Stimulated activated CD4-positive, alpha-beta T cell treated with anti-CD3 and anti-CD28 coated beads, Interleukin-12 subunit alpha, Interleukin-12 subunit beta, amount 100 ng/mL, for 48 hours (primary cell): ENCODE measurements around the gene CFAP45.

Source experiments
- DNase-seq, 3 donors: peaks; one replicate each; pipeline ENCODE4 v3.0.0-alpha.2; 2020; ENCODE audit warnings: low read depth in 2 of 3, low spot score in 1 of 3

The CFAP45 gene

DNA sequence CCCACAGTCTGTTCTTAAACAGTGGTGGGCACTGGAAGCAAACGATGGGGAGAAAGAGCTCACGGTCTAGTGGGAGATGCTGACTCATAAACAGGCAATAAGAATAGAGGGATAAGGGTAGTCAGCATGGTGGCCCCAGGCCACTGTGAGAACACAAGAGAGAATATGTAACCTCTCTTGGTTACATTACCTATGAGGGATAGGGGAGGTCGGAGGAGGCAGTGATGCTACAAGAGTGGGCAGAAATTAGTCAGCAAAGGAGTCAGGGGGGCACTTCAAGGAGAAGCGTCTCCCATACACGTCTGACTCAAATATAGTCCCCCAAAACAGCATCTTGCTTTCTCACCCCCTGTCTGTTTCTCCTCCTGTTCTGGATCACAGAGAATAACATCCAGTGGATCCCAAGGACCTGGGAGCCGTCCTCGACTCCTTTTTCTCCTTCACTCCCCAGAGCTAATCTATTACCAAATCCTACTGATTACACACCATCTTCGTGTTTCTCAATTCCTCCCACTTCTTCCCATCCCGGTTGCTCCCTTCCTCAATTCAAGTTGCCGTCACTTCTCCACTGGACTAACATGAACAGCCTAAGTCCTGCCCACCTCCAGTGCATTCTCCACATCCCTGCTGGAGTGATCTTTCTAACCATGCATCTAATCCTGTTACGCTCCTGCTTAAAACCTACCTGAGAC, 71.2 kb downstream of the CFAP45 start:
- no peak for DNase-seq

DNA sequence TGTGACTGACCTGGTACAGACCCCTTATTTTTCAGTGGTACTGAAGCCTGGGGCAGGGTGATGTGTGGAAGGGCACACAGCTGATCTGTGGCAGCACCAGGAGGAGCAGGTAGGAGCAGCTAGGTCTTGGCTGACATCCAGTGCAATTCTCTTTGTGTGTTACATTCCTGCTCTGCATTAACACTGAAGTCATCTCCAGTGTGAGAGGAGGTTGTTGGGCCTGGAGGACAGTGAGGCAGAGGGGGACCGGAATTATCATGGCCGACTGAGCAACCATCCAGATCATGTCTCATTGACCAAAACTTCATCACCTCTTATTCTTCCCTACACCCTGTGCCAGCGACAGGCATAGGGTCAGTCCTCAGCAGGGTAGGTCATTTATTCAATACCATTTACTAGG, 71.8 kb downstream of the CFAP45 start:
- no peak for DNase-seq

DNA sequence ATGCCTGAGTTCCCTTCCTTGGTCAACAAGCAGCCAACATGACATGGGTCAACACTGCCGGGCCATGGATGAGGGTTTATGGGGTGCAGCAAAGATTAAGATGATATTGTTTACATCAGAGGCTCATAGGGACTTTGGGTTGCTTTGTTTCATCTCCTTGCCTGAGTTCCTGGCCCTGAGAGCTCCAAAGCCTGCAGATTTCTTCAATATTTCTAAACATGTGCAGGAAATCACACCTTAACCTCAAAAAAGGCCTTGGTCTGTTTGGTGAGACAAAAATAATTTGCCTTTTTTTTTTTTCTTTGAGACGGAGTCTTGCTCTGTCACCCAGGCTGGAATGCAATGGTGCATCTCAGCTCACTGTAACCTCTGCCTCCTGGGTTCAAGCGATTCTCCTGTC, 72.4 kb downstream of the CFAP45 start:
- DNase-seq, result no peak

DNA sequence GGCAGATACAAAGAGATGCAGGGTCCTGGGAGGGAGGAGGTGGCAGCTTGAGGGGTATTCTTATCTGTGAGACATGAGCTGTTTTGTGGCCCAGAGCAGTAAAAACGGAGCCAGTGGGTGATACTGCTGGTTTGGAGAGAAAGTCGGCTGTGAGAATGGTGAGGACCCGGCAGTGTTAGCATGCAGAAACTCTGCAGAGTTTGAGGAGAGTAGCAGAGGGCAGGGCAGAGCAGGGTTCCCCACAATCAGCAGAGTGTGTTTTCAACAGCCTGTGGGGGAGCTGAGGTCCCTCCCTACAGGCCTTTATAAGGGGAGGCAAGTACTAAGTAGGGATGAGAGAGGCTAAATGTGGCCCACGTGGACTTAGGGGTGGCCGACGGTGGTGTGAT, 72.9 kb downstream of the CFAP45 start:
- DNase-seq, result no peak

DNA sequence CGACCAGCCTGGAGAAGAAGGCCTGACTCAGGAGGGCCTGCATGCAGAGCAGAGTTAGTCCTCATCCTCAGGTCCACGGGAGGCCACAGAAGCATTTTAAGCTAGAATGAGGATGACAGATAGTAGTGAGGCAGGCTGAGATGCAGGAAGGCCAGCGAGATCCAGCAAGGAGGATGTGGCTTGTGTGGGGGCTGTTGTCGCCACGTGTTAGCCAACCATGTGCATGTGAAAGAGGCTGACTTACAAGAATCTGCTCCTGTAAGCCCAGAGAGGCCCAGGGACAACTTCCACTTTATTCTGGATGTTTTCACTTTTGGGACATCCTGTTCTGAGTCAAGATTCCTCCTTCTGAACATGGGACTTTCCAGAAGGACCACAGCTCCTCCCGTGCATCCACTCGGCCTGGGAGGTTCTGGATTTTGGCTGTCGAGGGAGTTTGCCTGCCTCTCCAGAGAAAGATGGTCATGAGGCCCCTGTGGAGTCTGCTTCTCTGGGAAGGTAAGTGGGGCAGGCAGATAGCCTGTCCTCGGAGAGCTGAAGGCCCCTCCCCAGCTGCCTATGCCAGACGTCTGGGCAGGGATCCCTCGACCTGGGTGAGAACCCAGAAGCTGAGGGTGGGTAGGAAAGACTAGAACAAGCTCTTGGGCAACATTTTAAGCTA, 73.4 kb downstream of the CFAP45 start, which contains the start of gene SLAMF8:
TSS of gene SLAMF8 (plus strand) at position 433 of the 661 bp plus-strand sequence. CDS start at position 459, 26 bp downstream.
- peak; percentile 39 to 44 (median 43) for DNase-seq

DNA sequence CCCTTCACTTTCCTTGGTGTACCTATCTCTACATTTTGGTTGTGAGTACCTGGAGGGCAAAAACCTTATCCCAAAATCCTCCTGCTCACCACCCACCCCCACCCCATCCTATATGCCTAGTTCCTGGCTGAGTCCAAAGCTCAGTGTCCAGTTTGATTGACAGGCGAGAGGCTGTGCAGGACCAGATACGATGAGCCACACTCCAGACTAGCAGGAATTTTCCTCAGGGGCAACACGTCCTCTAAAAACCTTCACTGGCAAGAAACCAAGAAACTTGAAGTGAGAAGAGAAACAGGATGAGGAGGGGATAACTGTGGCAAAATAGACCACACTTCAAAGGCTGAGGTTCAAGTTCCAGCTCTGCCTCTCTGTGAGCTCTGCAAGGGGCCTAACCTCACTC, 74.4 kb downstream of the CFAP45 start:
- no peak for DNase-seq

DNA sequence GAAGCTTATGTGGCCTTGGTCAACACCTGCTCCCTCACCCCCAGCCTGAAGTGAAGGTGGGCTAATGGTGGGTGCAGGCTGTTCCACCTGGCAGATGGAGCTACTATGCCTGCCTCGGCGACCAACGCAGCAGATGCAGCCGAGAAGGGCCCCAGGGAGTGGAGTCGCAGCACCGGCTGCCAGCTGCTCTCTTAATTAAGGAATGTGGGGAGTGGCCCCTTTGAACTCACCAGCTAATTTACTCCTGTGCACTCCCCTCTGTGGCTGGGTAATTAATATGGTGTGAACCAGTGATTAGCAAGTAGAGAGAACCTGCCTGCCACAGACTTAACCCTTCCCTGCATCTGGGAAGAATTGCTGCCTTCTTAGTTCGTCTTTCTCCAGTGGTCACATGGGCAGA, 76.6 kb downstream of the CFAP45 start:
- DNase-seq, result no peak
